ENCODE data around the gene TOX3.

Gene TOX3

GRCh38 chr16:52416888-52417287 lies 130.1 kb downstream of the TOX3 start:
- Histone ChIP-seq H3K36me3 (ENCODE audit: control insufficient read depth, insufficient read depth, low read length) (no peaks in the 10 kb centered on the region), H3K9me3 (ENCODE audit: control insufficient read depth, low read length) (no peaks in the 10 kb centered on the region), H3K27me3 (replicated peaks; ENCODE audit: control insufficient read depth, insufficient read depth, low read length, poor library complexity, severe bottlenecking) (no peaks in the 10 kb centered on the region), H3K4me3 (ENCODE audit: insufficient read depth, low read depth, low read length, poor library complexity, severe bottlenecking) (no peak overlapping the region), H3K4me1 (ENCODE audit: control insufficient read depth, insufficient read depth, low read length, poor library complexity, severe bottlenecking) (no peaks in the 10 kb centered on the region), H3K27ac (ENCODE audit: insufficient read depth, low read length, poor library complexity, severe bottlenecking) (no peak overlapping the region)
- DNase-seq: no peak

- DNase-seq: no peak
- Histone ChIP-seq H3K4me1 (ENCODE audit: control insufficient read depth, insufficient read depth, low read length, poor library complexity, severe bottlenecking) (no peaks in the 10 kb centered on the region), H3K36me3 (ENCODE audit: control insufficient read depth, insufficient read depth, low read length) (no peaks in the 10 kb centered on the region), H3K27me3 (replicated peaks; ENCODE audit: control insufficient read depth, insufficient read depth, low read length, poor library complexity, severe bottlenecking) (no peaks in the 10 kb centered on the region), H3K27ac (ENCODE audit: insufficient read depth, low read length, poor library complexity, severe bottlenecking) (no peak overlapping the region), H3K9me3 (ENCODE audit: control insufficient read depth, low read length) (no peaks in the 10 kb centered on the region), H3K4me3 (ENCODE audit: insufficient read depth, low read depth, low read length, poor library complexity, severe bottlenecking) (no peak overlapping the region)
Measured at GRCh38 chr16:52411011-52411410, 135.9 kb downstream of the TOX3 start.

GRCh38 chr16:52408191-52408845 lies 138.6 kb downstream of the TOX3 start:
- H3K4me1 ChIP-seq (ENCODE audit: control insufficient read depth, insufficient read depth, low read length, poor library complexity, severe bottlenecking): no peaks in the 10 kb centered on the region
- H3K27ac ChIP-seq (ENCODE audit: insufficient read depth, low read length, poor library complexity, severe bottlenecking): no peak overlapping the region
- DNase-seq: no peak
- no peaks in the 10 kb centered on the region for H3K27me3 ChIP-seq (replicated peaks; ENCODE audit: control insufficient read depth, insufficient read depth, low read length, poor library complexity, severe bottlenecking)
- no peaks in the 10 kb centered on the region for H3K36me3 ChIP-seq (ENCODE audit: control insufficient read depth, insufficient read depth, low read length)
- no peaks in the 10 kb centered on the region for H3K9me3 ChIP-seq (ENCODE audit: control insufficient read depth, low read length)
- no peak overlapping the region for H3K4me3 ChIP-seq (ENCODE audit: insufficient read depth, low read depth, low read length, poor library complexity, severe bottlenecking)

GRCh38 chr16:52407778-52408177 lies 139.2 kb downstream of the TOX3 start:
- no peak overlapping the region for H3K27ac ChIP-seq (ENCODE audit: insufficient read depth, low read length, poor library complexity, severe bottlenecking)

GRCh38 chr16:52405441-52405840 lies 141.5 kb downstream of the TOX3 start:
- H3K9me3 ChIP-seq (ENCODE audit: control insufficient read depth, low read length): no peaks in the 10 kb centered on the region
- H3K36me3 ChIP-seq (ENCODE audit: control insufficient read depth, insufficient read depth, low read length): no peaks in the 10 kb centered on the region
- no peaks in the 10 kb centered on the region for H3K4me1 ChIP-seq (ENCODE audit: control insufficient read depth, insufficient read depth, low read length, poor library complexity, severe bottlenecking)
- H3K27me3 ChIP-seq (replicated peaks; ENCODE audit: control insufficient read depth, insufficient read depth, low read length, poor library complexity, severe bottlenecking): no peaks in the 10 kb centered on the region
- DNase-seq: no peak
- H3K27ac ChIP-seq (ENCODE audit: insufficient read depth, low read length, poor library complexity, severe bottlenecking): no peak overlapping the region
- H3K4me3 ChIP-seq (ENCODE audit: insufficient read depth, low read depth, low read length, poor library complexity, severe bottlenecking): no peak overlapping the region

More at GRCh38 chr16:52407778-52408177, 139.2 kb downstream of the TOX3 start:
- no peak for DNase-seq
- H3K9me3 ChIP-seq (ENCODE audit: control insufficient read depth, low read length): no peaks in the 10 kb centered on the region
- H3K4me3 ChIP-seq (ENCODE audit: insufficient read depth, low read depth, low read length, poor library complexity, severe bottlenecking): no peak overlapping the region
- H3K27me3 ChIP-seq (replicated peaks; ENCODE audit: control insufficient read depth, insufficient read depth, low read length, poor library complexity, severe bottlenecking): no peaks in the 10 kb centered on the region
- H3K4me1 ChIP-seq (ENCODE audit: control insufficient read depth, insufficient read depth, low read length, poor library complexity, severe bottlenecking): no peaks in the 10 kb centered on the region
- no peaks in the 10 kb centered on the region for H3K36me3 ChIP-seq (ENCODE audit: control insufficient read depth, insufficient read depth, low read length)

- no peak for DNase-seq
- no peak overlapping the region for H3K4me3 ChIP-seq (ENCODE audit: insufficient read depth, low read depth, low read length, poor library complexity, severe bottlenecking)
- H3K4me1 ChIP-seq (ENCODE audit: control insufficient read depth, insufficient read depth, low read length, poor library complexity, severe bottlenecking): no peaks in the 10 kb centered on the region
- no peaks in the 10 kb centered on the region for H3K27me3 ChIP-seq (replicated peaks; ENCODE audit: control insufficient read depth, insufficient read depth, low read length, poor library complexity, severe bottlenecking)
- H3K36me3 ChIP-seq (ENCODE audit: control insufficient read depth, insufficient read depth, low read length): no peaks in the 10 kb centered on the region
- H3K9me3 ChIP-seq (ENCODE audit: control insufficient read depth, low read length): no peaks in the 10 kb centered on the region
- H3K27ac ChIP-seq (ENCODE audit: insufficient read depth, low read length, poor library complexity, severe bottlenecking): no peak overlapping the region
Measured at GRCh38 chr16:52404546-52404945, 142.4 kb downstream of the TOX3 start.

GRCh38 chr16:52399116-52399515 lies 147.8 kb downstream of the TOX3 start:
- no peaks in the 10 kb centered on the region for H3K36me3 ChIP-seq (ENCODE audit: control insufficient read depth, insufficient read depth, low read length)
- H3K4me1 ChIP-seq (ENCODE audit: control insufficient read depth, insufficient read depth, low read length, poor library complexity, severe bottlenecking): no peaks in the 10 kb centered on the region
- H3K27ac ChIP-seq (ENCODE audit: insufficient read depth, low read length, poor library complexity, severe bottlenecking): no peak overlapping the region
- H3K9me3 ChIP-seq (ENCODE audit: control insufficient read depth, low read length): no peaks in the 10 kb centered on the region
- no peaks in the 10 kb centered on the region for H3K27me3 ChIP-seq (replicated peaks; ENCODE audit: control insufficient read depth, insufficient read depth, low read length, poor library complexity, severe bottlenecking)
- DNase-seq: no peak
- no peak overlapping the region for H3K4me3 ChIP-seq (ENCODE audit: insufficient read depth, low read depth, low read length, poor library complexity, severe bottlenecking)

GRCh38 chr16:52398491-52398960 lies 148.4 kb downstream of the TOX3 start:
- H3K4me1 ChIP-seq (ENCODE audit: control insufficient read depth, insufficient read depth, low read length, poor library complexity, severe bottlenecking): no peaks in the 10 kb centered on the region
- no peaks in the 10 kb centered on the region for H3K27me3 ChIP-seq (replicated peaks; ENCODE audit: control insufficient read depth, insufficient read depth, low read length, poor library complexity, severe bottlenecking)
- DNase-seq: no peak
- no peak overlapping the region for H3K27ac ChIP-seq (ENCODE audit: insufficient read depth, low read length, poor library complexity, severe bottlenecking)
- H3K36me3 ChIP-seq (ENCODE audit: control insufficient read depth, insufficient read depth, low read length): no peaks in the 10 kb centered on the region
- no peaks in the 10 kb centered on the region for H3K9me3 ChIP-seq (ENCODE audit: control insufficient read depth, low read length)
- H3K4me3 ChIP-seq (ENCODE audit: insufficient read depth, low read depth, low read length, poor library complexity, severe bottlenecking): no peak overlapping the region

GRCh38 chr16:52398021-52398420 lies 148.9 kb downstream of the TOX3 start:
- H3K4me3 ChIP-seq (ENCODE audit: insufficient read depth, low read depth, low read length, poor library complexity, severe bottlenecking): no peak overlapping the region

GRCh38 chr16:52393448-52393847 lies 153.5 kb downstream of the TOX3 start:
- H3K27ac ChIP-seq (ENCODE audit: insufficient read depth, low read length, poor library complexity, severe bottlenecking): no peak overlapping the region
- H3K4me1 ChIP-seq (ENCODE audit: control insufficient read depth, insufficient read depth, low read length, poor library complexity, severe bottlenecking): no peaks in the 10 kb centered on the region
- H3K27me3 ChIP-seq (replicated peaks; ENCODE audit: control insufficient read depth, insufficient read depth, low read length, poor library complexity, severe bottlenecking): no peaks in the 10 kb centered on the region
- H3K9me3 ChIP-seq (ENCODE audit: control insufficient read depth, low read length): no peaks in the 10 kb centered on the region
- no peak overlapping the region for H3K4me3 ChIP-seq (ENCODE audit: insufficient read depth, low read depth, low read length, poor library complexity, severe bottlenecking)
- no peaks in the 10 kb centered on the region for H3K36me3 ChIP-seq (ENCODE audit: control insufficient read depth, insufficient read depth, low read length)
- DNase-seq: no peak

More at GRCh38 chr16:52398021-52398420, 148.9 kb downstream of the TOX3 start:
- H3K4me1 ChIP-seq (ENCODE audit: control insufficient read depth, insufficient read depth, low read length, poor library complexity, severe bottlenecking): no peaks in the 10 kb centered on the region
- no peaks in the 10 kb centered on the region for H3K9me3 ChIP-seq (ENCODE audit: control insufficient read depth, low read length)
- no peaks in the 10 kb centered on the region for H3K27me3 ChIP-seq (replicated peaks; ENCODE audit: control insufficient read depth, insufficient read depth, low read length, poor library complexity, severe bottlenecking)
- DNase-seq: no peak
- no peak overlapping the region for H3K27ac ChIP-seq (ENCODE audit: insufficient read depth, low read length, poor library complexity, severe bottlenecking)
- no peaks in the 10 kb centered on the region for H3K36me3 ChIP-seq (ENCODE audit: control insufficient read depth, insufficient read depth, low read length)

All from effector memory CD4-positive, alpha-beta T cell (primary cell).